C4-2B (cell line): ENCODE data around the gene RALBP1.

Source experiments
- H3K27ac ChIP-seq: fragments of 450-650 bp; 2 replicates; pipeline ENCODE4 v1.5.1; 2017
- CTCF ChIP-seq: fragments of 450-650 bp; conservative IDR thresholded peaks from 2 replicates; pipeline ENCODE4 v1.5.1; 2017; ENCODE audit warnings: mild to moderate bottlenecking
- ZFX ChIP-seq: fragments of 450-650 bp; IDR thresholded peaks from 2 replicates; pipeline ENCODE4 v1.6.1; 2017

The RALBP1 gene

GRCh38 chr18:9433671-9434121 is 41.6 kb upstream of the RALBP1 start:
- H3K27ac ChIP-seq = no peak overlapping the region
- TF ChIP-seq CTCF = no peak
- TF ChIP-seq ZFX = no peak

GRCh38 chr18:9434122-9434701 is 41.1 kb upstream of the RALBP1 start:
- no peak for TF ChIP-seq CTCF
- TF ChIP-seq ZFX = no peak
- H3K27ac ChIP-seq = no peak overlapping the region

- TF ChIP-seq CTCF (no peak), ZFX (no peak)
- H3K27ac ChIP-seq = no peak overlapping the region
Observed at GRCh38 chr18:9435041-9435440, 40.3 kb upstream of the RALBP1 start.

GRCh38 chr18:9436206-9436929 is 38.9 kb upstream of the RALBP1 start:
- no peak overlapping the region for H3K27ac ChIP-seq
- TF ChIP-seq ZFX (no peak), CTCF (no peak)

- no peak overlapping the region for H3K27ac ChIP-seq
- TF ChIP-seq CTCF (no peak), ZFX (no peak)
Observed at GRCh38 chr18:9437021-9437437, 38.3 kb upstream of the RALBP1 start.

GRCh38 chr18:9437672-9438071 is 37.6 kb upstream of the RALBP1 start:
- no peak overlapping the region for H3K27ac ChIP-seq
- TF ChIP-seq CTCF (no peak), ZFX (no peak)

GRCh38 chr18:9441061-9441460 is 34.3 kb upstream of the RALBP1 start:
- no peak overlapping the region for H3K27ac ChIP-seq
- no peak for TF ChIP-seq ZFX
- TF ChIP-seq CTCF = no peak
